Inflammatory macrophage (primary cell): Measurements from ENCODE around the gene HNRNPAB.
A peak's percentile ranks its signal among the peaks of the same experiment; 100 is the strongest.
"Not testable (repeated sequence)": the region's sequence is repeated elsewhere in the genome, so short reads cannot be mapped to it uniquely, and the experiment has no call there.

ENCODE experiments used
- DNase-seq, 2 donors: peaks; one replicate each; pipeline ENCODE4 v3.0.0-alpha.2; 2020 to 2022

The HNRNPAB gene

GRCh38 chr5:178212241-178213002 lies 8.1 kb downstream of the HNRNPAB start:
- no peak for DNase-seq

DNA sequence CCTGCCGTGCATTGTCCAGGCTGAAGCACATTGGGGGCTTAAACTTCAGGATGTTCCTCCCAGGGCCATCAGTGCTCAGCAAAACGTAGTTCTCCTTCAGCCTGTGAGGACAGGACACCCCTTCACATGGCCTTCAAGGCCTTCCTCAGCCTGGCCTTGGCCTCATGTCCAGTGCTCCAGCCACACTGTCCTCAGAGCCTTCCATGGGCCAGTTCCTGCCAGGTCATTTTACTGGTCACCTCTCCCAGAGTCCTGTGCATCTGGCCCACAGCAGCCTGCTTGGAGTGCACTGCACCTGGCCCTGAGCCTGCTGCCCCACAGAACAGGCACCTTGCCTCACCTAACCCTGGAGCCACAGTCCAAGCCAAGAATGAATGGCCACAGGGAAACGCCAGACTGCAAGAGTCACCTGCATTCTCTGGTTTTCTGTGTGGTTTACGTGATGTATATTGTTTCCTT lies 8.7 kb downstream of the HNRNPAB start:
- DNase-seq: no peak

GRCh38 chr5:178213748-178214151 lies 9.4 kb downstream of the HNRNPAB start:
- no peak for DNase-seq

DNA sequence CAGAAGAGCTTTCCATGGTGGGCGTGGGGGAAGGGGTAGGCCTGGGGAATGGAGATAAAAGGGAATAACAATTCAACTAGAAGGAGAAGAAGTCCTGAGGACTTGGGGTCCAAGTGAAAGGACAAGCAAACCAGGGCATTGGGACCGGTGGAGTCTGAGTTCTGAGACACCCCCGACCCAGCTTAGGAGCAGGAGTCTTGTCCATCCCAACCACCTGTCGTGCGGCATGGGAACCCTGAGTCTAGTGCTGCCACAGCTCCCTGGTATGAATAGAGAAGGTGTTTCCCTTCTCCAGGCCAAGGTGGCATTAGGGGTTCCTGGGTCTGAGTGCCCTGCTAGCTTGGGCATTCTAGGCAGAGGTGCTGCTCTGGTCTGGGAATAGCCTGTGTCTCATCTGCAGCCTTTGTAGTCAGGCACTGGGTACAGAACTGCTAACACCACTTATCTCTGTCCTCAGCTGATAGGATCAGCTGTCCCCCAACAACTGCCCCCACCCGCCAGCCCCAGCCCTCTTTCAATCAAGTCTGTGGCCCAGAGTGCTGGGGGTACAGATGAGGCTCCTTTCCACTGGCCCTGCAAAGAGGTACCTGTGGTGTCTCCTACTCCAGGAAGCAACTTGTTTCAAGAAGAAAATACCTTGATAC lies 9.9 kb downstream of the HNRNPAB start:
- DNase-seq: no peak

DNA sequence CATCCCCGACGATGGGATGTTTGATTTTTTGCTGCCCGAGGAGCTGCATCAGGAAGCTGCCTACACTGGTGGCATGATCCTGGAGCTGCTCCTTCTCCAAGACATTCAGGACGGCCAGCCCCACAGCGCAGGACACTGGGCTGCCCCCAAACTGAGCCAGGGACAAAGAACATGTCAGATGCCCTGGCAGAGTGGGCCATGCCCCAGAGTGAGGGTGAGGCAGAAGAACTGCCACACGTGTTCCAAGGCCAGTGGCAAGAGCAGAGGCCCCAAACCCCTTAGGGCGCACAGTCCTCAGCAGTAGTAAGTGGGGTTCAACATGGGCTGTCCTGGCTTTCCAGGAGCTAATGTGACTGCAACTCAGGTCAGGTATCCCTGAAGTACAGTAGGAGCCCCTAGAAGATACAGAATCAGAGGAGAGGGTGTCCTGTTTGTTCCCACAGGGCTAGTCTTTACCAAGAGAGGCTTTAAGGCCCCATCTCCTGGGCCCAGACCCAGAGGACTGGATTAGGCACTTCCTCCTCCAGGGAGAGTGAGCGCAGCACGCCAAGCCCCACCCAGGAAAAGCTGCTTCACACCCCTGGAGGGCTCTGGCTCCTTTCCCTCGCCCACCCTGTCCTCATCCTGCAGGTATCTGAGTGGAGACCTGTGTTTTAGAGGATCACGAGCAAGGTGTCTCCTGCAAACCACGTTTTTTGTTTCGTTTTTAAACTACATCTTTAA lies 11.1 kb downstream of the HNRNPAB start:
- DNase-seq: no peak

GRCh38 chr5:178216088-178216534 lies 11.8 kb downstream of the HNRNPAB start:
- DNase-seq: peak in 1 of 2 donors; percentile 28

DNA sequence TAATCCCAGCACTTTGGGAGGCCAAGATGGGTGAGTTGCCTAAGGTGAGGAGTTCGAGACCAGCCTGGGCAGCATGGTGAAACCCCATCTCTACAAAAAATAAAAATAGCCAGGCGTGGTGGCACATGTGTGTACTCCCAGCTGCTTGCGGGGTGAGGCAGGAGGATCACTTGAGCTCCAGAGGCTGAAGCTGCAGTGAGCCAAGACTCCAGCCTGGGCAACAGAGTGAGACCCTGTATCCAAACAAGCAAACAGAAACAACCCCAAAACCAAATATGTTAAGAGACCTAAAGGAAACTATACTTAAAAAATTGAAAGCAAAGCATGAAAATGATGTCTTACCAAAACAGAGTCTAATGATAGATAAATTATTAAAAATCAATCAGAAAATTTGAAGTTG lies 12.4 kb downstream of the HNRNPAB start:
- no peak for DNase-seq

DNA sequence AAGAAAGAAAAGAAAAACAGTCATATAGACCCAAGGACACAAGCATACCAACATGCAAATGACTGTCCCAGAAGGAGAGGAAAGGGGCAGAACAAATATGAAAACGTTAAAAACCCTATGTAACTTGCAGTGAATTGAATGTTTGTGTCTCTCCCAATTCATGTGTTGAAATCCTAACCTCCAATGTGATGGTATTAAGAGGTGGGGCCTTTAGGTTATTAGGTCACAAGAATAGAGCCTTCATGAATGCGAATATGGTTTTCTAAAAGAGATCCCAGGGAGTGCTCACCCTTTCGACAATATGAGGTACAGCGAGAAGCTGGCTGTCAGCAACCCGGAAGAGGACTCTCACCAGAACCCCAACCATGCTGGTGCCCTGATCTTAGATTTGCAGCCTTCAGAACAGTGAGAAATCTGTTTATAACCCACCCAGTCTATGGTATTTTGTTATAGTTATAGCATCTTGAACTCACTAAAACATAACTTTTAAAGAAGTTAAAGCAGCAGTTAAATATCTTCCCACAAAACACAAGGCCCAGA lies 14.0 kb downstream of the HNRNPAB start:
- no peak for DNase-seq

DNA sequence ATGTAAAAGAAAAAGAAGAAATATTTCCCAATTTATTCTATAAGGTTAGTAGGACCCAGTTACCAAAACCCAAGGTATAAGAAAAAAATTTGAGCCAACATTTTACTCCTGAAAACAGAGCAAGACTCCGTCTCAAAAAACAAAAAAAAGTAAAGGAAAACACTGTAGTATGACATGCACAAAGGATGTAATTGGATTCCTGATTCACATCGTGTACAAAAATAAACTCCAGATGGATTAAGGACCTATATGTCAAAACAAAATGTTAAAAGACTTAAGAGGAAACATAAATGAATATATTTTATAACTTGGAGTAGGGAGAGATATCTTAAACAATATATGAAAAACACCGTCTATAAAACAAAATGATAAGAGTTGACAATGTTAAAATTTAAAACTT lies 14.5 kb downstream of the HNRNPAB start:
- DNase-seq: no peak

- DNase-seq: peak; percentile 70 to 78
These were observed 16.9 kb downstream of the HNRNPAB start for GRCh38 chr5:178221282-178221681.

DNA sequence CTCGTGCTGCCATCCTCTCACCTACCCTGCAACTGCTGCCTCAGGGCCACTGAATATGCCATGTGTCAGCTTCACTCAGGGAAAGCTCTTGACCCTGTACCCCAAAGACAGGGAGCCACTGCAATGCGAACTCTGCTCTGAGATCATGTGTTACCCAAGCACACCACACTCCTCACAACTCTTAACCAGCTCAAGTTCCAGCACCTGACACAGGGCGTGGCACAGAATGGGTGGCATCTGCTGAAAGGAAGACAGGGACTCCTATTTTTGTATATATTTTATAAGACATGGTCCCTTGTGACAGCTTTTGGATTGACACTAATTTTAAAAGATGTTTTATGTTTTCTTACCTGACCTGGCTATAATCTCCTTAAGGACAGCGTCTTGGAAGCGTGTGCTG lies 17.5 kb downstream of the HNRNPAB start:
- DNase-seq: no peak

GRCh38 chr5:178222292-178222691 lies 18.0 kb downstream of the HNRNPAB start:
- DNase-seq: no peak

DNA sequence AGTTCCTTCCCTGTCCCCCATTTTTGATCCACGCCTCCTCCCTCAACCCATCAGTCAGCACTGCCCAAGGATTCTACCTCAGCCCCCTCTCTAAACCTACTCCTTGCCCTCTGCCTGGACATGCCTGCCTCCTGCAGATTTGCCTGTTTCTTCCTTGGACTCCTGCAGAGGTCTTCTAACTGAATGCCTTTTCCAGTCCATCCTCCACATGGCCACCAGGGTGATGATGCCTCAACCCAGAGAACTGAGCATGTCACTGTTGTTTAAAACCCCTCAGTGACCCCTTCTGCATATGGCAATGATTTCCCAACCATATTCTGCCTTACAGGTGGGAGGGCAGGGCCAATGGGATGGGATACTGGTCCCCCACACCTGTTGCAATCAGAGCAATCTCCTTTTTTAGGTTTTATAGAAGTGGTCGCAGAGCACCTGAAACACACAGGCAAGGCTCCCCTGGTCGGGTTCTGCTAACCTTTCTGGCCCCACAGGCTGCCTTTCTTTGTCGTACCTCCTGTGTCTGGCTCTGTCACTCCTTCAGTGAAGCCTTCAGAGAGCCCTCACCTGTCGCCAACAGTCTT lies 19.0 kb downstream of the HNRNPAB start:
- no peak for DNase-seq

DNA sequence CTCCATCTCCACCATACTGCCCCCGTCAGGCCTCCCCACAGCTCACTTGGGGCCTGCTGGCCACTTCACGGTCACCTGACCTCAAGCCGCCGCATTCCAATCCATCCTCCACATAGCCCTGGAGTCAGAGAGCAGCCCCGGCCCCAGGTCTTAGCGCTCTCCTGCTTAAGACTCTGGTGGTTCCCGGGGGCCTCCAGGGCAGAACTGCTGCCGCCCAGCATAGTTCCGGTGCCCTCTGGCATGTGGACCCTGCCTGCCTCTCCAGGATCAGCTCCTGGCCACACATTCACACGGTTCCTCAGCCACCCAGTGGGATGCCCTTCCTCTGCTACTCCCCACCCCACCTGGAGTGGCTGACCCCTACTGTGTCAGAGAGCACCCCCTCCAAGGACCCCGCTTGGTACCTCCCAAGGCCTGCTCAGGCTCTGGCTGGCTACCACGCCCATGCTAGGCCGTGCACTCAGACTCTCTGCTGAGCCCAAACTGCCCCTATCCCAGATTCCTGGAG lies 19.5 kb downstream of the HNRNPAB start:
- DNase-seq: no peak

GRCh38 chr5:178224403-178224802 lies 20.1 kb downstream of the HNRNPAB start:
- no peak for DNase-seq

DNA sequence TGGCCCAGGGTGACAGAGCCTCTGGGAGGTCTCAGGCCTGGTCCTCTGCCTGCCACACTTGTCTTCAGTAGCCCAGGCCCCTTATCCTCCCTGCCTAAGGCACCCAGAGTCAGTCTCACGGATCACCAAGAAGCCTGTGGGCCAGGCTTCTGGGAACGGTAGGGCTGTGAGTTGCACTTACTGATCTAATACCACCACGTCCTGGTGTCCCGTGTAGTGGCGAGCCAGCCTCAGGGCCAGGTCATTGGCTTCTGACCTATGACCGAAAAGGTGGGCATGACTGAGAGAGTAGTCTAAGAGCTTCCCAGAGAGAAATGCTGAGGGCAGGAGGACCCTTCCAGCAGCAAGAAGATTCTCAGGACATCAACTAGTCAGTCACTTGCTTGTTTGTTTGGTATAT lies 20.8 kb downstream of the HNRNPAB start:
- DNase-seq: no peak

DNA sequence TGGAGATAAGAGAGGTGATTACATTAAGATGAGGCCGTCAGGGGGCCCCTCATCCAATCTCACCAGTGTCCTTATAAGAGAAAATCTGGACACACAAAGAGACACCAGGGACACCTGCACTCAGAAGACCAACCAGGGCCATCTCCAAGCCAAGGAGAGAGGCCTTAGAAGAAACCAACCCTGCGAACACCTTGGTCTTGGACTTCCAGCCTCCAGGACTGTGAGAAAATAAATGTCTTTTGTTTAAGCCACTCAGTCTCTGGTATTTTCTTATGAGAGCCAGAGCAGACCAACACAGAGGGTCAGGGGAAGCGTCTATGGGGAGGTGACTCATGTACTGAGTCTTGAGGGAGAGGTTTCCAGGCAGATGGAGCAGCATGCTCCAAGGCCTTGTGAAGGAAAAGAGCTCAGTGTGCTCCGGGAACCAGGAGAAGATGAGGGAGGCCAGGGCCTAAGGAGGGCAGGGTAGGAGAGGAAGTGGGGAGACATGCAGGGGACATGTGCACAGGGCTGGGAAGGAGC lies 22.9 kb downstream of the HNRNPAB start:
- DNase-seq: no peak

GRCh38 chr5:178227929-178228328 lies 23.6 kb downstream of the HNRNPAB start:
- DNase-seq: no peak

GRCh38 chr5:178228609-178229008 lies 24.3 kb downstream of the HNRNPAB start:
- DNase-seq: no peak

GRCh38 chr5:178229111-178229510 lies 24.8 kb downstream of the HNRNPAB start:
- not testable (repeated sequence) for DNase-seq

- DNase-seq: no peak
These were observed 25.5 kb downstream of the HNRNPAB start for GRCh38 chr5:178229861-178230260.

DNA sequence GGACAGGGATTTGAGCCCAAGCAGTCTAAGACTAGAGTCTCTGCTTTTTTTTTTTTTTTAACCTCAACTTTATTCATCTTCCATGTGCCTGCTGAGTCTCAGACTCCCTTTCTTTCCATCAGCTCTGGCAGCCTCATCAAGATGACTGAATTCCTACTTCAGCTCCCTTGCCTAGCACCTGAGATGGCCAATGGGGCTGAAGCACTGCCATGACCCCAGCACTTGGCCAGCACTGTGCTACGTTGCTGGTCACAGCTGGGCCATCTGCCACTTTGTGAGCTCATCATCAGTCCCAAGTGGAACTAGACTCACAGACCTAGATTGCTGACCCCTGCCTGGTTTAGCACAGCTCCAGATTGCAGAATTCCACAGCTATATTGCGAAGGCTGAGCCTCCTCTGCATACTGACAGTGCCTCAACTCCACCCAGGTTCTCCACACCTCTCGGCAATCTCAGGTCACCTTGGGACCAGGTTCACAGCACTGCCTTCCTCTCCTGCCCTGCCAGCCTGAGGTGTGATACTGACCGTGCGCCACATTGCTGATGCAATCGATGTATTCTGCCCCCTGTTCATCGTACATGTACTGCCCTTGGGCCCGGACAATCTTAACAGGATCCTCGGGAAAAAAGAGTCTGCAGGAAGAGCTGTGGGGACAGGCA lies 26.7 kb downstream of the HNRNPAB start:
- peak; percentile 24 to 47 for DNase-seq
